BE2C (cell line): ENCODE data around the gene CDT1.
A peak's percentile ranks its signal among the peaks of the same experiment; 100 is the strongest.

Source experiments
- DNase-seq: peaks from one replicate; pipeline ENCODE4 v3.0.0-alpha.2; 2020
- H3K27me3 ChIP-seq: fragments of 250-450 bp; sonication (Bioruptor Pico); 2 replicates; pipeline ENCODE4 v1.5.1; 2020; ENCODE audit warnings: mild to moderate bottlenecking
- H3K36me3 ChIP-seq: fragments of 250-450 bp; sonication (Bioruptor Pico); 2 replicates; pipeline ENCODE4 v1.5.1; 2020; ENCODE audit warnings: mild to moderate bottlenecking
- H3K4me1 ChIP-seq: fragments of 250-450 bp; sonication (Bioruptor Pico); 2 replicates; pipeline ENCODE4 v1.5.1; 2020
- H3K4me3 ChIP-seq: 2 replicates; pipeline ENCODE4 v1.5.1; 2011; ENCODE audit warnings: low read depth, low read length
- H3K9me3 ChIP-seq: fragments of 250-450 bp; sonication (Bioruptor Pico); 2 replicates; pipeline ENCODE4 v1.5.1; 2020
- CTCF ChIP-seq: IDR thresholded peaks from 2 replicates; pipeline ENCODE4 v1.5.1; 2012; ENCODE audit warnings: mild to moderate bottlenecking, low read depth, low read length

The CDT1 gene

GRCh38 chr16:88815901-88816589 is 12.5 kb downstream of the CDT1 start:
- peaks cover 12% of the 10 kb centered on the region for H3K27me3 ChIP-seq
- DNase-seq: peak; percentile 78
- no peaks in the 10 kb centered on the region for H3K4me1 ChIP-seq
- no peaks in the 10 kb centered on the region for H3K36me3 ChIP-seq
- H3K4me3 ChIP-seq: no peak overlapping the region
- peaks cover 5% of the 10 kb centered on the region; the same call in 1 of the 2 replicates for H3K9me3 ChIP-seq
- peak; percentile 76 for TF ChIP-seq CTCF

DNA sequence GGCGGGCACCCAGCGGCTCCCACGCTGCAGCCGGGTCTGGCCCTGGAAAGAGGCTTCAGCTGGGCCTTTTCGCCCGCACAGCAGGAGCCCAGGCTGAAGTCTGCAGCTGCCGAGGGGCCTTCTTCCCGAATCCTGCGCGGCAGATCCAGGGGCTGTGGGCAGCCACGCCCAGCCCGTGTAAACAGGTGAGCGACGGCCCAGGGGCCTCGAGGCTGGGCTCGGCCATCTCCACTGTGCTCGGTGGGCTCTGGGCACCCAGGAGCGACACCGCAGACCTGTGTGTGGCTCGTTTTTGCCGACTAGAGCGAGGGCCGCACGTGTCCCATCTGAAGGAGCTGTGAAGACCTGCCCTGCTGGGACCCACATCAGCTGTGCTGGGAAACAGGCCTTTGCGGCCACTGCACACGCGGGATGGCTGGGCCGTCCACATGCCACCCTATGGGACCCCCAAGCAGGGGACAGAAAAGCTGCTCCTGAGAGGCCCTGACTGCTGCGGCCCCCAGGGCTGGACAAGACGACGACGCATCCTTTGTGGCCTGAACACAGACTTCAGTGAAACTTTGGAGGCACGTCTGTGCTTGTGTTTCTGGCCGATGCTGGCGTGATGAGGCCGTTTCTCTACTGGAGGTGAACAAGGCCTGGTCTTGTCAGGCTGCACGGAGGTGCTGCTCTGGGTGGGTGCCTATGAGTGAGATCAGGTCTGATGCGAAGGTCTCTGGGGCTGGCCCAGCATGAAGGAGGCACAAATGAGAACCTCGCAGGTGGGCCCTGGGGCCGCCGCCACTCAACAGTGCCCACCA is 13.3 kb downstream of the CDT1 start:
- no peak overlapping the region for H3K4me3 ChIP-seq
- H3K36me3 ChIP-seq: no peaks in the 10 kb centered on the region
- H3K4me1 ChIP-seq: no peaks in the 10 kb centered on the region
- no peak for DNase-seq
- no peak for TF ChIP-seq CTCF
- peaks cover 12% of the 10 kb centered on the region for H3K27me3 ChIP-seq
- peaks cover 5% of the 10 kb centered on the region; the same call in 1 of the 2 replicates for H3K9me3 ChIP-seq

- Histone ChIP-seq H3K36me3 (no peaks in the 10 kb centered on the region), H3K9me3 (no peaks in the 10 kb centered on the region; the same call in 1 of the 2 replicates), H3K4me3 (no peak overlapping the region), H3K27me3 (peaks cover 12% of the 10 kb centered on the region), H3K4me1 (no peaks in the 10 kb centered on the region)
- no peak for TF ChIP-seq CTCF
- no peak for DNase-seq
Measured at GRCh38 chr16:88817785-88818574, 14.4 kb downstream of the CDT1 start.

- no peaks in the 10 kb centered on the region; the same call in 1 of the 2 replicates for H3K9me3 ChIP-seq
- no peaks in the 10 kb centered on the region for H3K4me1 ChIP-seq
- H3K27me3 ChIP-seq: peaks cover 12% of the 10 kb centered on the region
- DNase-seq: no peak
- H3K36me3 ChIP-seq: no peaks in the 10 kb centered on the region
- no peak for TF ChIP-seq CTCF
- H3K4me3 ChIP-seq: no peak overlapping the region
Measured at GRCh38 chr16:88818575-88818874, 14.9 kb downstream of the CDT1 start.

DNA sequence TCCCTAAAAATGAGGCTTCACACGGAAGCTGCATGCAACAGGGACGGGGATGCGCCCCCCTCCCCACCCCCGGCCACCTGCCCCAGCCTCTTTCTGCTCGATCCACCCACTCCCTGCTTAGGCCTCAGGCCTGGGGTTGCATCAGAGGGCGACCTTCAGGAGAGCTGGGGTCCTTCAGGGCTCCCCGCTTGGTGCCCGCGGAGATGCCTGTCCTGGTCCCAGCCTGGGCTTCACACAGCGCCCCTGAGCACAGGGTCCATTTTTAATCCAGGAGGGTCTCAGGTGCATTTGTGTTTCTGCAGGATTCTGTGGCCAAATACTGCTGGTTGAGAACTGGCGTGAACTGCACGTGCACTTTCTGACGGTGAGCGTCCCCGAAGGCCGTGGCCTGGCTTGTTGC is 15.5 kb downstream of the CDT1 start:
- Histone ChIP-seq H3K36me3 (no peaks in the 10 kb centered on the region), H3K4me3 (no peak overlapping the region), H3K27me3 (peaks cover 8% of the 10 kb centered on the region), H3K4me1 (no peaks in the 10 kb centered on the region), H3K9me3 (no peaks in the 10 kb centered on the region; the same call in 1 of the 2 replicates)
- DNase-seq: no peak
- no peak for TF ChIP-seq CTCF
